MM.1S (cell line): ENCODE data around the gene ANKRD29.

ENCODE experiments used
- DNase-seq: peaks from one replicate; pipeline ENCODE4 v3.0.0-alpha.2; 2015
- H2AFZ ChIP-seq: fragments of 300-600 bp; sonication (generic); 2 replicates; pipeline ENCODE4 v1.6.0; 2016; ENCODE audit warnings: antibody characterized with exemption, low read length
- H3F3A ChIP-seq: fragments of 300-600 bp; sonication (generic); 2 replicates; pipeline ENCODE4 v1.6.1; 2016; ENCODE audit warnings: mild to moderate bottlenecking, antibody characterized with exemption, low read length, moderate library complexity, mixed read lengths; ENCODE audit not compliant: insufficient read depth
- H3K27ac ChIP-seq: fragments of 300-600 bp; sonication (generic); 2 replicates; pipeline ENCODE4 v1.5.1; 2016; ENCODE audit warnings: mild to moderate bottlenecking, low read length
- H3K27me3 ChIP-seq: fragments of 300-600 bp; sonication (generic); replicated peaks from 2 replicates; pipeline ENCODE4 v1.6.0; 2016; ENCODE audit warnings: low read length; ENCODE audit not compliant: insufficient read depth
- H3K36me3 ChIP-seq: fragments of 300-600 bp; sonication (generic); replicated peaks from 2 replicates; pipeline ENCODE4 v1.6.1; 2016; ENCODE audit warnings: mild to moderate bottlenecking, low read length, mixed read lengths; ENCODE audit not compliant: insufficient read depth
- H3K4me1 ChIP-seq: fragments of 300-600 bp; sonication (generic); 2 replicates; pipeline ENCODE4 v1.6.1; 2016; ENCODE audit warnings: low read length, mixed read lengths
- H3K4me2 ChIP-seq: fragments of 300-600 bp; sonication (generic); 2 replicates; pipeline ENCODE4 v1.6.0; 2016; ENCODE audit warnings: low read depth, low read length
- H3K4me3 ChIP-seq: fragments of 300-600 bp; sonication (generic); 2 replicates; pipeline ENCODE4 v1.5.1; 2016; ENCODE audit warnings: low read length, mixed read lengths
- H3K79me2 ChIP-seq: fragments of 300-600 bp; sonication (generic); 2 replicates; pipeline ENCODE4 v1.6.1; 2016; ENCODE audit warnings: mixed run types, low read length, mixed read lengths
- H3K9ac ChIP-seq: fragments of 300-600 bp; sonication (generic); 2 replicates; pipeline ENCODE4 v1.6.1; 2016; ENCODE audit warnings: low read length, mixed read lengths
- H3K9me2 ChIP-seq: fragments of 300-600 bp; sonication (generic); replicated peaks from 2 replicates; pipeline ENCODE4 v1.6.1; 2016; ENCODE audit warnings: mild to moderate bottlenecking, low read length, mixed read lengths; ENCODE audit not compliant: insufficient read depth
- H3K9me3 ChIP-seq: fragments of 300-600 bp; sonication (generic); replicated peaks from 2 replicates; pipeline ENCODE4 v1.6.1; 2016; ENCODE audit warnings: mild to moderate bottlenecking, low read length, mixed read lengths; ENCODE audit not compliant: insufficient read depth
- H4K20me1 ChIP-seq: fragments of 300-600 bp; sonication (generic); 2 replicates; pipeline ENCODE4 v1.6.1; 2016; ENCODE audit warnings: mild to moderate bottlenecking, low read length, moderate library complexity, mixed read lengths; ENCODE audit not compliant: insufficient read depth
- EZH2 ChIP-seq: fragments of 300-600 bp; sonication (generic); optimal IDR thresholded peaks from 2 replicates; pipeline ENCODE3; 2017; ENCODE audit warnings: low read depth, mild to moderate bottlenecking, antibody characterized with exemption, low read length, mixed read lengths
- EZH2phosphoT487 ChIP-seq: fragments of 300-600 bp; sonication (generic); IDR thresholded peaks from 2 replicates; pipeline ENCODE4 v1.6.1; 2018; ENCODE audit warnings: antibody characterized with exemption, low read length
- TF ChIP-seq, protein P1 (sequence below): fragments of 300-600 bp; sonication (generic); IDR thresholded peaks from 2 replicates; pipeline ENCODE4 v1.5.1; 2016; ENCODE audit warnings: antibody characterized with exemption, low read length, mixed read lengths

Gene ANKRD29

DNA sequence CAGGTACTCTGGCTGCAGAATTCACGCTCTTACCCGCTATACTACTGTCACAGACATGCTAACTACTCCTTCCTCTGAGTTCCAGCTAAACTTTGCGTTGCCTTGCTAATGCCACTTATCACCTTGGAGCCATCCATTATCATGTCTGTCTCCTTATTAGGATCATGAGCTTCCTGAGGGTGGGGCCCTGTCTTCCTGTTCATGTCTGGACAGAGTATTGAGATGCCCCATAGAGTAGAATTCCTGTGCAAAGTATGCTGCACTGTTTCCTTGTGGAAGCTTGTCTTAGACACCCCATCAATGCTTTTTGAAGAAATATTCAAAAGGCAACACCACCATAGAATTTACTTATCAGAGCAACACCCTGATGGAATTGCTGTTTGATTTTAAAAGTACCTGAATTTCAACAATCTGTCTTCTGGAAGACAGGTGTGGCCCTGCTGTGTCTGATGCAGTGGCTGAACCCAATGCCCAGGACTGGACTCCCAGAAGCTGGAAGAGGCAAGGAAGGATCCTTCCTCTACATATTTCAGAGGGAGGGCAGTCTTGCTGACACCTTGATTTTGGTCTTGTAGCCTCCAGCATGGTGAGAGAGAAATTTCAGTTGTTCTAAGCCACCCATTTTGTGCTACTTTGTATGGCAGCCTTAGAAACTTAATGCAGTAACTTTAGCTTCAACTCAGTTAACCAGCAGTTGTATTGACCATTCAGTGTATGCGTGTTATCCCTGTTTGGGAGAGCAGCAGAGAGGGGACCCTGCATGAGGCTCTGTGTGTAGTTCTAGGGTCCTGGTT lies 32.1 kb upstream of the ANKRD29 start:
- H3K4me1 ChIP-seq: no peaks in the 10 kb centered on the region
- no peaks in the 10 kb centered on the region for H3F3A ChIP-seq
- H3K27me3 ChIP-seq: no peaks in the 10 kb centered on the region
- no peak overlapping the region for H2AFZ ChIP-seq
- no peak overlapping the region for H3K4me3 ChIP-seq
- H3K9ac ChIP-seq: no peak overlapping the region
- no peak overlapping the region for H3K27ac ChIP-seq
- TF ChIP-seq, protein P1, sequence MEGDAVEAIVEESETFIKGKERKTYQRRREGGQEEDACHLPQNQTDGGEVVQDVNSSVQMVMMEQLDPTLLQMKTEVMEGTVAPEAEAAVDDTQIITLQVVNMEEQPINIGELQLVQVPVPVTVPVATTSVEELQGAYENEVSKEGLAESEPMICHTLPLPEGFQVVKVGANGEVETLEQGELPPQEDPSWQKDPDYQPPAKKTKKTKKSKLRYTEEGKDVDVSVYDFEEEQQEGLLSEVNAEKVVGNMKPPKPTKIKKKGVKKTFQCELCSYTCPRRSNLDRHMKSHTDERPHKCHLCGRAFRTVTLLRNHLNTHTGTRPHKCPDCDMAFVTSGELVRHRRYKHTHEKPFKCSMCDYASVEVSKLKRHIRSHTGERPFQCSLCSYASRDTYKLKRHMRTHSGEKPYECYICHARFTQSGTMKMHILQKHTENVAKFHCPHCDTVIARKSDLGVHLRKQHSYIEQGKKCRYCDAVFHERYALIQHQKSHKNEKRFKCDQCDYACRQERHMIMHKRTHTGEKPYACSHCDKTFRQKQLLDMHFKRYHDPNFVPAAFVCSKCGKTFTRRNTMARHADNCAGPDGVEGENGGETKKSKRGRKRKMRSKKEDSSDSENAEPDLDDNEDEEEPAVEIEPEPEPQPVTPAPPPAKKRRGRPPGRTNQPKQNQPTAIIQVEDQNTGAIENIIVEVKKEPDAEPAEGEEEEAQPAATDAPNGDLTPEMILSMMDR: no peak
- no peak for TF ChIP-seq EZH2phosphoT487
- TF ChIP-seq EZH2: no peak
- H3K79me2 ChIP-seq: no peaks in the 10 kb centered on the region
- H4K20me1 ChIP-seq: no peaks in the 10 kb centered on the region
- DNase-seq: no peak
- H3K36me3 ChIP-seq: no peaks in the 10 kb centered on the region
- H3K9me2 ChIP-seq: no peaks in the 10 kb centered on the region
- H3K4me2 ChIP-seq: no peak overlapping the region
- no peaks in the 10 kb centered on the region for H3K9me3 ChIP-seq

DNA sequence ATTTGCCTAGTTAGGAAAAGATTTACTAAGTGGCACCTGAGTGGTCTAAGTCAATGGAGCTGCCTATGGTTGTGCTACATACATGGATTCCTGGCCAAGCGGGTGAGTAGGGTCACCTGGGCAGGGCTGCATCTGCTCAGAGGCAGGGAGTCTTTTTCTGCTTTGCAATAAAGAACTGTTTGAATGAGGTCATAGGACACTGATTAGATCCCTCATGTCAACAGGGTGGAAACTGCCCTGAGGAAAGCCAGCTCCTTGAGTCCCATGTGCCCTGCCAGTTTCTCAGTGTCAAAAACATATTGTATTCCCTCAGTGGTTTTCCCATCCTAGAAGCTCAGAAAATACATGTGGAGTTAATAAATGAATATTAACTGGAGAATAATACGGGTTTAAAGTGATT lies 31.1 kb upstream of the ANKRD29 start:
- H3K9ac ChIP-seq: no peak overlapping the region
- H3K4me2 ChIP-seq: no peak overlapping the region
- H3K4me1 ChIP-seq: no peaks in the 10 kb centered on the region
- no peak overlapping the region for H2AFZ ChIP-seq
- H3K27ac ChIP-seq: no peak overlapping the region
- no peaks in the 10 kb centered on the region for H3K36me3 ChIP-seq
- TF ChIP-seq EZH2 (no peak), EZH2phosphoT487 (no peak)
- TF ChIP-seq, protein P1: no peak
- H3F3A ChIP-seq: no peaks in the 10 kb centered on the region
- H3K9me3 ChIP-seq: no peaks in the 10 kb centered on the region
- no peak overlapping the region for H3K4me3 ChIP-seq
- no peak for DNase-seq
- no peaks in the 10 kb centered on the region for H3K9me2 ChIP-seq
- H4K20me1 ChIP-seq: no peaks in the 10 kb centered on the region
- H3K79me2 ChIP-seq: no peaks in the 10 kb centered on the region
- no peaks in the 10 kb centered on the region for H3K27me3 ChIP-seq

DNA sequence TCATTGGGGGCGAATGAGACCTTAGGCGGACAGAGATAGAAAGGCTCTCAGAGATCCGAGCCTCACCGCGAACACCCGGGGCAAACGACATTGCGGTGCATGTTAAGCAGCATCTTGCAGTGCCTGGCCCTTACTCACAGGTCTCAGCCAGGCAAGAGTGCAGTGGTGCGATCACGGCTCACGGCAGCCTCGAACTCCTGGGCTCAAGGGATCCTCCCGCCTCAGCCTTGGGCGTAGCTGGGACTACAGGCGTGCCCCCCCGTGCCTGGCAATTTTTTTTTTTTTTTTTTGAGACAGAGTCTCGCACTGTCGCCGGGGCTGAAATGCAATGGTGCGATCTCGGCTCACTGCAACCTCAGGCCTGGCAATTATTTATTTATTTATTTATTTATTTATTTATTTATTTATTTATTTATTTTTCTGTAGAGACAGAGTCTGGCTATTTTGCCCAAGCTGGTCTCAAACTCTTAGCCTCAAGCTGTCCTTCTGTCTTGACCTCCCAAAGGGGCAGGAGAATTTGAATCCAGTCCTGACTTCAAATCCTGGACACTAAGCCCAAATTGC lies 27.9 kb upstream of the ANKRD29 start:
- TF ChIP-seq EZH2phosphoT487: no peak
- H2AFZ ChIP-seq: no peak overlapping the region
- no peaks in the 10 kb centered on the region for H3K9me3 ChIP-seq
- H4K20me1 ChIP-seq: no peaks in the 10 kb centered on the region
- no peaks in the 10 kb centered on the region for H3F3A ChIP-seq
- H3K4me2 ChIP-seq: no peak overlapping the region
- no peaks in the 10 kb centered on the region for H3K36me3 ChIP-seq
- H3K9me2 ChIP-seq: no peaks in the 10 kb centered on the region
- no peaks in the 10 kb centered on the region for H3K79me2 ChIP-seq
- no peaks in the 10 kb centered on the region for H3K27me3 ChIP-seq
- no peaks in the 10 kb centered on the region for H3K4me1 ChIP-seq
- H3K4me3 ChIP-seq: no peak overlapping the region
- H3K9ac ChIP-seq: no peak overlapping the region
- no peak for DNase-seq
- H3K27ac ChIP-seq: no peak overlapping the region
